Activated T-cell treated with anti-CD3 and anti-CD28 coated beads, Interleukin-2, amount 50 U/mL, for 48 hours (primary cell): ENCODE results near the gene ERI3.
"Not testable (repeated sequence)": the region's sequence is repeated elsewhere in the genome, so short reads cannot be mapped to it uniquely, and the experiment has no call there.

Source experiments
- DNase-seq, 2 experiments: peaks; one replicate each; pipeline ENCODE4 v3.0.0-alpha.2; 2020

Gene ERI3

GRCh38 chr1:44235808-44236207, 119.2 kb downstream of the ERI3 start:
- no peak for DNase-seq

GRCh38 chr1:44233593-44233992, 121.5 kb downstream of the ERI3 start:
- no peak for DNase-seq

- no peak for DNase-seq
Measured at GRCh38 chr1:44230796-44231195, 124.3 kb downstream of the ERI3 start.

- DNase-seq = no peak
Measured at GRCh38 chr1:44229435-44230167, 125.5 kb downstream of the ERI3 start.

- DNase-seq = no peak
Measured at GRCh38 chr1:44228218-44228617, 126.8 kb downstream of the ERI3 start.

GRCh38 chr1:44227211-44227610, 127.8 kb downstream of the ERI3 start:
- no peak for DNase-seq

- DNase-seq = no peak
Measured at GRCh38 chr1:44225761-44226160, 129.3 kb downstream of the ERI3 start.

GRCh38 chr1:44223187-44223610, 131.9 kb downstream of the ERI3 start:
- no peak for DNase-seq

GRCh38 chr1:44222397-44223186, 132.5 kb downstream of the ERI3 start:
- no peak for DNase-seq

GRCh38 chr1:44221769-44222168, 133.3 kb downstream of the ERI3 start:
- DNase-seq = no peak

- DNase-seq = no peak
Measured at GRCh38 chr1:44220755-44221154, 134.3 kb downstream of the ERI3 start.

GRCh38 chr1:44220001-44220751, 134.9 kb downstream of the ERI3 start:
- no peak for DNase-seq

- no peak for DNase-seq
Measured at GRCh38 chr1:44219301-44219626, 135.8 kb downstream of the ERI3 start.

- DNase-seq = no peak
Measured at GRCh38 chr1:44218503-44219300, 136.4 kb downstream of the ERI3 start.

- peak; percentile 88 to 91 for DNase-seq
Measured at GRCh38 chr1:44217809-44218410, 137.1 kb downstream of the ERI3 start.

GRCh38 chr1:44213222-44214112, 141.6 kb downstream of the ERI3 start, which contains the start of gene DMAP1:
Gene DMAP1 (plus strand): TSS chr1:44213471. CDS start chr1:44213754, 283 bp downstream.
- DNase-seq = peak; percentile 93 to 94

GRCh38 chr1:44212355-44213221, 142.5 kb downstream of the ERI3 start:
- DNase-seq = peak; percentile 52 to 55

GRCh38 chr1:44210595-44210994, 144.5 kb downstream of the ERI3 start:
- DNase-seq = no peak

GRCh38 chr1:44208226-44208625, 146.8 kb downstream of the ERI3 start:
- DNase-seq = no peak

GRCh38 chr1:44206545-44206944, 148.5 kb downstream of the ERI3 start:
- DNase-seq = not testable (repeated sequence)
